ENCODE measurements around the gene CABCOCO1. TPM values are rescaled to one million over a fixed set of nuclear protein-coding genes. Genes with fewer than 3 reads are reported as not detected.

CABCOCO1 gene, protein sequence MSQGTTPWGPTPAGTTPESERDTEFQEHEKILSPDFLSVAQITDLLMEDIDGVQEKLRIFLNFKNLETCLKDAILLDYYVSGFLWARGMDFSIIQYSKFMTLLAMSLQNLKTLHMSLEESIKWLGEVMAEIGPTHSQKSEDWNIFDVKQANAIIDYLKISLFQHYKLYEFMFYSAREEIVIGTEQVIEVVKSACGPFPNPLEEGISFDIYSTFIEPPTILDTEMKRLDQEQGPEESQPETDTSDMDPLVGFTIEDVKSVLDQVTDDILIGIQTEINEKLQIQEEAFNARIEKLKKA
- polyA plus RNA-seq (2011; rRNA removed) (0.83 and 1.1 TPM in 2 replicates), polyA minus RNA-seq (2011; rRNA and poly(A)+ RNA removed) (1.5 and 1.6 TPM in 2 replicates)

DNA sequence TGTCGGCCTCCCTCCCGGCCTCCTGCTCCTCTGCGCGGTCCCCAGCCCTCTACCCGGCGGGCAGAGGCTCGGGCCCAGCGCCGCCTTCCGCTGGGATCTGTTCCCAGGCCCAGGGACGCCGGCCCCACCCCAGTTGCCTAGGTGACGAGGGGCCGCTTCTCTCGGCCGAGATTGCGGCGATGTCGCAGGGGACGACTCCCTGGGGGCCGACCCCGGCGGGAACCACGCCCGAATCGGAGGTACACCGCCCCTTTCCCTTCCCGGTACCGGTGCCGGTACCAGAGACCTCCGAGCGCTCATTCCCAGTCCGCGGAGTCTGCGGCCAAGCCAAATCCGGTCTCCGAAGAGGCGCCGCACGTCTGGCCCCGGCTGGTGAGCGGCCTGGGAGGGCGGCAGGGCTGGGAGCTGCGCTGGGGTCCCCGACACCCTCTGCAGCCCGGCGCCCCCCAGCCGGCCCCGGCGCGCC, at the start of gene CABCOCO1:
Gene CABCOCO1, plus strand, starts transcription at position 136 of the 466 bp plus-strand sequence. Its CDS starts 44 bp downstream, at position 180.
- TF ChIP-seq, protein P1, sequence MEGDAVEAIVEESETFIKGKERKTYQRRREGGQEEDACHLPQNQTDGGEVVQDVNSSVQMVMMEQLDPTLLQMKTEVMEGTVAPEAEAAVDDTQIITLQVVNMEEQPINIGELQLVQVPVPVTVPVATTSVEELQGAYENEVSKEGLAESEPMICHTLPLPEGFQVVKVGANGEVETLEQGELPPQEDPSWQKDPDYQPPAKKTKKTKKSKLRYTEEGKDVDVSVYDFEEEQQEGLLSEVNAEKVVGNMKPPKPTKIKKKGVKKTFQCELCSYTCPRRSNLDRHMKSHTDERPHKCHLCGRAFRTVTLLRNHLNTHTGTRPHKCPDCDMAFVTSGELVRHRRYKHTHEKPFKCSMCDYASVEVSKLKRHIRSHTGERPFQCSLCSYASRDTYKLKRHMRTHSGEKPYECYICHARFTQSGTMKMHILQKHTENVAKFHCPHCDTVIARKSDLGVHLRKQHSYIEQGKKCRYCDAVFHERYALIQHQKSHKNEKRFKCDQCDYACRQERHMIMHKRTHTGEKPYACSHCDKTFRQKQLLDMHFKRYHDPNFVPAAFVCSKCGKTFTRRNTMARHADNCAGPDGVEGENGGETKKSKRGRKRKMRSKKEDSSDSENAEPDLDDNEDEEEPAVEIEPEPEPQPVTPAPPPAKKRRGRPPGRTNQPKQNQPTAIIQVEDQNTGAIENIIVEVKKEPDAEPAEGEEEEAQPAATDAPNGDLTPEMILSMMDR (IDR thresholded peaks at IDR 0.05; ENCODE audit: low read depth, low read length), result peak; percentile 28
- Histone ChIP-seq H3K9me3 (ENCODE audit: control insufficient read depth, insufficient read depth, low read length) (no peaks in the 10 kb centered on the region), H3K27me3 (ENCODE audit: control insufficient read depth, insufficient read depth, low read length) (no peaks in the 10 kb centered on the region), H3K4me3 (ENCODE audit: low read depth, low read length) (peak within 1 kb of the TSS; percentile 71), H3K27ac (ENCODE audit: low read depth, low read length) (no peak within 1 kb of the TSS)
- ChIA-PET POLR2A (no interaction called here), CTCF (no interaction called here)
- DNase-seq (ENCODE audit: low read depth, low spot score), result no peak

DNA sequence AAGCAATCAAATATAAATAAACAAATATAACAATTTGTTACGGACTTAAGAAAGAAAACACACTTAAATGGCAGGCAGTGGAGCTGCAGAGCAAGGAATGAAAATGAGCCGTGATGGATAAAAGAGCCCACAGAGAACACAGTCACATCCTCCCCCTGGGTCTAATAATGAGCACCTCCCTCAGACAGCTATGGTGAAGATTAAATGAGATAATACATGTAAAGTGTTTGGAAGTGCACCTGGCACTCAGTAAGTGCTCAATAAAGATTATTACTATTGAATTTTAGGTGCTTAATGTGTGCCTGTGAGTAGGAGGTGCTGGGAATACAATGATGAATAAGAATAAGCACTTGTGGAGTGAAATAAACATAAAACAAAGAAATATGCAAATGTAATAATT, 49.1 kb upstream of the CABCOCO1 start:
- no peaks in the 10 kb centered on the region for H3K27me3 ChIP-seq (ENCODE audit: control insufficient read depth, insufficient read depth, low read length)
- H3K9me3 ChIP-seq (ENCODE audit: control insufficient read depth, insufficient read depth, low read length), result no peaks in the 10 kb centered on the region
- POLR2A ChIA-PET, result no interaction called here
- no peak for DNase-seq (ENCODE audit: low read depth, low spot score)
- CTCF ChIA-PET, result no interaction called here
- no peak overlapping the region for H3K4me3 ChIP-seq (ENCODE audit: low read depth, low read length)
- TF ChIP-seq, protein P1 (IDR thresholded peaks at IDR 0.05; ENCODE audit: low read depth, low read length), result no peak
- H3K27ac ChIP-seq (ENCODE audit: low read depth, low read length), result no peak overlapping the region

DNA sequence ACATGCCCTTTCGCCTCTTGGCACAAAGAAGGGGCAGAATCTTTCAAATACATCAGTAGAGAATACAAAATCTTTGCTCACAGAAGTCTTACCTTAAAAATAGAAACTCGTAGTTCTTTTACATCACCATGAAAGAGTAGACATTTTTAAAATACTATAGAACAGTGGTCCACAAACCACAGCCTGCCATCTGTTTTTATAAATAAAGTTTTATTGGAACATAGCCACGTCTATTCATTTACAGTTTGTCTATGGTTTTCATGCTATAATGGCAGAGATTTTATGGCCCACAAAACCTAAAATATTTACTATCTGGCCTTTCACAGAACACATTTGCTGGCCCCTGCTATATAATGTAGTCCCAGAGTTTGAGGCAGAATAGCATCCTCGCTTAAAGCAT, 46.1 kb upstream of the CABCOCO1 start:
- Histone ChIP-seq H3K4me3 (ENCODE audit: low read depth, low read length) (no peak overlapping the region), H3K9me3 (ENCODE audit: control insufficient read depth, insufficient read depth, low read length) (no peaks in the 10 kb centered on the region), H3K27me3 (ENCODE audit: control insufficient read depth, insufficient read depth, low read length) (no peaks in the 10 kb centered on the region), H3K27ac (ENCODE audit: low read depth, low read length) (no peak overlapping the region)
- TF ChIP-seq, protein P1 (IDR thresholded peaks at IDR 0.05; ENCODE audit: low read depth, low read length), result no peak
- POLR2A ChIA-PET, result no interaction called here
- no peak for DNase-seq (ENCODE audit: low read depth, low spot score)
- CTCF ChIA-PET, result interaction anchor here (0.8 to 1.8 kb wide), 2 partner anchors 8 to 10 kb away, joined by 3 to 5 read pairs; no protein-coding TSS in a partner anchor

DNA sequence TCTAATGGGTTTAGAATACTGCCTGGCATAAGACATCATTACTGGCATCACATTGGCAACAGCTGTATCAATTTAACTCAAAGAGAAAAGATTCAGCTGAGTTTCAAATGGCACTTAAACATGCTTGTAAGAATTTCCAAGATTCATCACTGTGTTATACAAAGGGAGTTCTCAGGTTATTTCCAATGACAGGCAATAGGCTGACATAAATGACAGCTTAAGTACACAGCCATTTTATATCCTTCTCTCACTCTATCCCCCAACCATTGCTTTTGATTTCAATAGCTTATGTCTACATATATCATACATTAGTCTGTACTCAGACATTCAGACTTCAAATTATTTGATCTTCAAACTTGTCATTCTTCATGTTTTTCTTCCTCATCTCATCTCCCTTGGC, 45.5 kb upstream of the CABCOCO1 start:
- Histone ChIP-seq H3K27ac (ENCODE audit: low read depth, low read length) (no peak overlapping the region), H3K4me3 (ENCODE audit: low read depth, low read length) (no peak overlapping the region), H3K27me3 (ENCODE audit: control insufficient read depth, insufficient read depth, low read length) (no peaks in the 10 kb centered on the region), H3K9me3 (ENCODE audit: control insufficient read depth, insufficient read depth, low read length) (no peaks in the 10 kb centered on the region)
- POLR2A ChIA-PET, result no interaction called here
- CTCF ChIA-PET, result interaction anchor here (1.8 kb wide), 1 partner anchor 10 kb away, joined by 5 read pairs; no protein-coding TSS in a partner anchor
- TF ChIP-seq, protein P1 (IDR thresholded peaks at IDR 0.05; ENCODE audit: low read depth, low read length), result no peak
- no peak for DNase-seq (ENCODE audit: low read depth, low spot score)

DNA sequence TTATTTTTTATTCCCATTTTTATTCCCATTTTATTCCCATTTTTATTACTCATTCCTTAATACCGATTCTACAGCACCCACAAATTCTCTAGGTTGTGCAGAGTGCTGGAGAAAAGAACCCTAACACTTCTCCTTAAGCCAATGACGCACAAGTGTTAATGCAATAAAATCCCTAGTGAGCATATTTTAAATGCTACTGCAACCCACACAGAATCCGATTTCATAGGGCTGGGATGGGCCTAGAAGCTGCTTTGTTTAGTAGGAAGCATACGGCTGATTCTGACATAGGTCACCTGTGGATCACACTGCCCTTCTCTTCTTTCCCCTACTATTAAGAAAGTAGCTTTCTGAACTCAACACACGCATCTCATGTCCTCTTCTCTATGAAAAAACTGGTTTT, 45.1 kb upstream of the CABCOCO1 start:
- Histone ChIP-seq H3K9me3 (ENCODE audit: control insufficient read depth, insufficient read depth, low read length) (no peaks in the 10 kb centered on the region), H3K27me3 (ENCODE audit: control insufficient read depth, insufficient read depth, low read length) (no peaks in the 10 kb centered on the region), H3K27ac (ENCODE audit: low read depth, low read length) (no peak overlapping the region), H3K4me3 (ENCODE audit: low read depth, low read length) (no peak overlapping the region)
- CTCF ChIA-PET, result interaction anchor here (0.9 to 1.8 kb wide), 2 partner anchors 9 to 11 kb away, joined by 3 to 5 read pairs; no protein-coding TSS in a partner anchor
- POLR2A ChIA-PET, result no interaction called here
- TF ChIP-seq, protein P1 (IDR thresholded peaks at IDR 0.05; ENCODE audit: low read depth, low read length), result no peak
- DNase-seq (ENCODE audit: low read depth, low spot score), result no peak

Measured in AG04450 (cell line).